HCEC 1CT (cell line): ENCODE data around the gene PMEL.
A peak's percentile ranks its signal among the peaks of the same experiment; 100 is the strongest.
"Not testable (repeated sequence)": the region's sequence is repeated elsewhere in the genome, so short reads cannot be mapped to it uniquely, and the experiment has no call there.

Experiments
- DNase-seq: peaks from one replicate; pipeline ENCODE4 v3.0.0-alpha.2; 2017

The PMEL gene

GRCh38 chr12:55982319-55982936 lies 16.6 kb upstream of the PMEL start:
- DNase-seq, result no peak

DNA sequence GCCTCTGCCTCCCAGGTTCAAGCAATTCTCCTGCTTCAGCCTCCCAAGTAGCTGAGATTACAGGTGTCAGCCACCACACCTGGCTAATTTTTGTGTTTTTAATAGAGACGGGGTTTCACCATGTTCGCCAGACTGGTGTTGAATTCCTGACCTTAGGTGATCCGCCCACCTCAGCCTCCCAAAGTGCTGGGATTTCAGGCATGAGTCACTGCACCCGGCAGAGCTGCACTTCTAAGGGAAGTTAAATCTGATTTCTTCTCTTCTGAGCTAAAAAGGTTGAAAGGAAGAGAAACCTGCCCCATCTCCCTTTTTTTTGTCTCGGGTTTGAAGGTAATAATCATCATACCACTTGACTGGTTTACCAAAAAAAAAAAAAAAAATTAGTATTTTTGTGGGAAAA lies 16.0 kb upstream of the PMEL start:
- DNase-seq, result not testable (repeated sequence)

GRCh38 chr12:55979069-55979468 lies 13.2 kb upstream of the PMEL start:
- no peak for DNase-seq

GRCh38 chr12:55978393-55978792 lies 12.6 kb upstream of the PMEL start:
- DNase-seq, result no peak

DNA sequence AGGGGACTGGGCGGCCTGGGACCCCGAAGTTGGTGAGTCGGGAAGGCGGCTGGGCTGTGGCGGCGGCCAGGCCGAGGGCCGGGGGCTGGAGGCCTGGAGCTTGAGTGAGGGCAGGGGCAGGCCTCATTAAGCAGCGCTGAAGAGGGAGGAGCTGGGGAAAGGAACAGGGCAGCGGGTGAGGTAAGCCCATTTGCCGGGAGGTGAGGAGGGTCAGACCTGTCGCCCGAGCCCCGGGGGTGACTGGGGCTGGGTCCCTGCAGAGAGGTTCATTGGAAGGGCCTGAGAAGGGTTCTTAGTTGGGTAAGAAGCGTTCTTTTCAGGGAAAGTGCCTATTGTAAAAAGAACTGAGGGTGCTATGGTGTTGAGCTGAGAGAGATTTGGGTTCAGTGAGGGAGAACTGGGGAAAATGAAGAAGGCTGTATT lies 8.5 kb upstream of the PMEL start:
- peak; percentile 29 for DNase-seq

- peak; percentile 100 for DNase-seq
Measured at GRCh38 chr12:55973599-55974307, 7.9 kb upstream of the PMEL start, which contains the start of gene RAB5B. Gene RAB5B (plus strand): TSS chr12:55974078. CDS start chr12:55986961, 12,883 bp downstream.

DNA sequence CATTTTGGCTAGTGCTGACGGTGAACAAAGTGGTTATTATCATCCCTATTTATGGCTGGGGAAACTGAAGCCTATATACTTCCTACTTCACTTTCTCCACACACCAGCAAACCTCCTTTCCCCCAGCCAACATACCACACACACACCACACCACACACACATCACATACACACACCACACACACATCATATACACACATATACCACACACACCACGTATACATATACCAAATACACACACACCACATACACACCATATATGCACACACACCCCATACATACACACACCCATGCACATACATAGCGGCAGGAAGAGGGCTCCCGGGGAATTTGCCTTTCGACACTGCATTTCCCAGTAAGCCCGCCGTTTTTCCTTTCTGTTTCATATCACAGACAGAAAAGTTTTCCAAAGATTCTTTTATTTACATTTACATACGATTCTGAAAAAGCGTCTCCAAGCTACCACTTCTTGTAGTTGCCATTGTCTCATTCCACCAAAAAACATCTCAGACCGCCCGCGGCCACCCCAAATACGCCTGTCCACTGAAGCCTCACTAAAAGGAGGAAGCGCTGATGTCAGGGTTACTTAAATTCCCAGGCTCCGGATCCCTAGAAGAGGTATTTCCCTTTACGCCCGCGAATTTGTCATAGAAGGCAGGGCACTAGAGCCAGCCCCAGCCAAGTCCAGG lies 7.2 kb upstream of the PMEL start:
- DNase-seq, result peak; percentile 56

DNA sequence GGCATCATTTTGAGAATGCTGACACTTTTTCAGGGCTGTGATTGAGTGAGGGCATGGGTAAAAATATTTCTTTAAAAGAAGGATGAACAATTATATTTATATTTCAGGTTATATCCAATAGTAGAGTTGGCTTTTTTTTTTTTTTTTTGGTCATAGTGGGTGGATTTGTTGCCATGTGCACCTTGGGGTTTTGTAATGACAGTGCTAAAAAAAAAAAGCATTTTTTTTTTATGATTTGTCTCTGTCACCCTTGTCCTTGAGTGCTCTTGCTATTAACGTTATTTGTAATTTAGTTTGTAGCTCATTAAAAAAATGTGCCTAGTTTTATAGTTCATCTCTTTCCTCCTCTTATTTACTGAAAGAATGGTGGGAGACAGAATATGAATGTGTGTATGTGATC lies 6.6 kb upstream of the PMEL start:
- no peak for DNase-seq

GRCh38 chr12:55972042-55972441 lies 6.2 kb upstream of the PMEL start:
- DNase-seq, result peak; percentile 53

DNA sequence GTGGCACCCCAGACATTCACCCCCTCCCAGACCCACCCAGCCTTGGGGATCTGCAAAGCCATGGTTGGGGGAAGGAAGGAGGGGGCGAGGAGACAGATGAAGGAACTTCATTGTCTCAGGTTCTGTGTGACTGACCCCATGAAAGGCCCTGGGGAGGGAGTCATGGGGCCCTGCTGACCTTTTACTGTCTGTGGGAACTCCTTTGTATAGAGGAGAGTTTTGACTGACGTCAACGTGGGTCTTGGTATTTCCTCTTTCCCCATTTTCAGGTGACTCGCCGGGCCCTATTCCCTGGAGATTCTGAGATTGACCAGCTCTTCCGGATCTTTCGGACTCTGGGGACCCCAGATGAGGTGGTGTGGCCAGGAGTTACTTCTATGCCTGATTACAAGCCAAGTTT lies 4.9 kb upstream of the PMEL start:
- DNase-seq, result no peak

GRCh38 chr12:55969356-55969755 lies 3.5 kb upstream of the PMEL start:
- DNase-seq, result no peak

GRCh38 chr12:55966408-55967281 lies 803 bp upstream of the PMEL start, which contains the start of gene CDK2:
Gene CDK2 (plus strand): TSS chr12:55966830. CDS start chr12:55967009, 179 bp downstream.
- DNase-seq, result peak; percentile 80

- DNase-seq, result no peak
Measured at GRCh38 chr12:55965240-55965639, 602 bp downstream of the PMEL start.

GRCh38 chr12:55963760-55964159 lies 2.1 kb downstream of the PMEL start:
- no peak for DNase-seq

DNA sequence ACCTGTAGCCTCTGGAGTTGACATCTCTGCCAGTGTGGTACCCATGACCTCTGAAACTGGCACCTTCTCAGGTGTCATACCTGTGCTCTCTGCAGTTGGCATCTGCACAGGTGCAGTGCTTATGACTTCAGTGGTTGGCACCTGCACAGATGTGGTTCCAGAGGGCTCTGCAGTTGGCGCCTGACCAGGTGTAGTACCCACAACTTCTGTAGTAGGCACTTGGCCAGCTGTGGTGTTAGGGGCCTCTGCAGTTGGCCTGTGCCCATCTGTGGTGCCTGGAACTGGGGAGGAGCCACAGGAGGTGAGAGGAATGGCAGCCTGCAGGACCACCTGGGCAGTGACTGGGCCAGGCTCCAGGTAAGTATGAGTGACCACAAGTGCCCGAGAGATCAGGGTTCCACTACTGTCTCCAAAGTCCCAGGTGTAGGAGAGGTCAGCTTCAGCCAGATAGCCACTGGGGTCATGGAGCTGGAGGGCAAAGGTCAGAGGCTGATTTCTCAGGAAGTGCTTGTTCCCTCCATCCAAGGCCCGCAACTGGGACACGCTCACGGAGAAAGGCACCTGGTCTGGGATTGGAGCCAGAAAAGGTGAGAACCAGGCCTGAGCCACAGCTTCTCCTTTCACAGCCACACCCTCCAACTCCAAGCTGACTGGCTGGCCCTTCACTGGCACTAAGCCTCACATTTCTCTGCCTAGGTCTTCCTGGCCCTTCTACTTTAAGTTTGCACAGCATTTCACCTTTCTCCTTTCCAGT lies 8.6 kb downstream of the PMEL start:
- DNase-seq, result no peak

DNA sequence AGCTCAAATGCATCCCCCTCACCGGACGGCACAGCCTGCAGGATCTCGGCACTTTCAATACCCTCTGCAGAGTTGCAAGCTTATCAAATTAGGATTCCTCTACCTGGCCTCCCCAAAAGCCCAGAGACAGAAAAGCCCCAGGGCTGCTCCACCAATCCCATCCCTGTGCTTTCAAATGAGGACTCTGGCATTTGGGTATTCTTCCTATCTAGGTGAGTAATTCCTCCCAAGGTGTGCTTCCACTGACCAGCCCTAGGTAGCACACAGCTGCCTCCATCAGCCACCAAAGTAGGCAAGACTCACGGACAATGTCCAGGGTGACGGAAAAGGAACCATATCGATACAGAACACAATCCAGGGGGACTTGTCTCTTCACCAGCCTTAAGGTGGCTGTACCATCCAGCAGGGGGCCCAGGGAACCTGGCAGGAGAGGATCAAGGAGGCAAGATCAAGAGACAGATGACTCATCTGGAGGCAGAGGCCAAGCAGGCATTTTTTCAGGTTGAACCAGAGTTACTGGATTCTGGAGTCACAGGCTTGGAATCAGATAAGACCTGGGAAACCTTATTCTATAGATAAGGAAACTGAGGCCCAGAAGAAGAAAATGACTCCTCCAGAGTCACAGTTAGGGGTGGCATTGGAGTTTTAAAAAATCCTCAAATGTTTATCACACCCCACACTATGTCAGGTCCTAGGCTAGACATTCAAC lies 9.9 kb downstream of the PMEL start:
- DNase-seq, result peak; percentile 59

GRCh38 chr12:55955344-55955743 lies 10.5 kb downstream of the PMEL start:
- no peak for DNase-seq

DNA sequence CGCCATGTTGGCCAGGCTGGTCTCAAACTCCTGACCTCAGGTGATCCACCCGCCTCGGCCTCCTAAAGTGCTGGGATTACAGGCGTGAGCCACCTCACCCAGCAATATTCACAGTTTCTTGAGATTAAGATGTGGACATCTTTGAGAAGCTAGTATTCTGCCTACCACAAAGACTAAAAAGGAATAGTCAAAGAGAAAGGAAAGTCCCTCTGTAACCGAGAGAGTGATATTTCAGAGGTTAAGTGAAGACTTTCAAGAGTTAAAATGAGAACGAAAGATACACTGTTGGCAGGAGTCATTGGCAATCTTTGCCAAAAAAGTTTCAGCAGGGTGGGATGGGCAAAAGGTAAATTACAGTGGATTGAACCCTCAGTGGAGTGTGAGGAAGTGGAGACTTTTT lies 19.3 kb downstream of the PMEL start:
- DNase-seq, result no peak

DNA sequence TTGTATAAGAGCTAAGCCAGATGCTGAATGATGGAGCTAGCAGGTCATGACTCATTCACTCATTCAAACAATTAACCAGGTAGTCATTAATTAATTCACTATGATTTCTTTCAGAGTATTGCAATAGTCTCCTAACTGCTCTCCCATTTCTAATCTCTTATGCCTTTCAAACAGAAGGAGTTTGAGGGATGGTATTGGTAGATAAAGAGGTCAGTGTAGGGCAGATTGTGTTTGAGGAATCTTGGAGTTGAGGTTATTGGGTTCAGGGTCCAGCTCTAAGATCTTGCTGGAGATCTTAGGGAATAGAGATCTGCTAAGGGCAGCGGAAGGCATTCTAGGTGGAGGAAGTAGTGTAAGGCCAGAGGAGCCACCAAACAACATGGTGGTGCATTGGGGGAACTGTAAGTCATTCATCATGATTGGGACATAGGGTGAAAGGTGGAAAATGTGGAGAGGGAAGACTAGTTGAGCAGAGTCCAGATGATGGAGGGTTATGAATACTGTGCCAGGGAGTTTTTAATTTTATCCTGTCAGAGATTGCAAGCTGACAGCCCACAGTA lies 23.2 kb downstream of the PMEL start:
- DNase-seq, result no peak

GRCh38 chr12:55942055-55942454 lies 23.8 kb downstream of the PMEL start:
- no peak for DNase-seq

DNA sequence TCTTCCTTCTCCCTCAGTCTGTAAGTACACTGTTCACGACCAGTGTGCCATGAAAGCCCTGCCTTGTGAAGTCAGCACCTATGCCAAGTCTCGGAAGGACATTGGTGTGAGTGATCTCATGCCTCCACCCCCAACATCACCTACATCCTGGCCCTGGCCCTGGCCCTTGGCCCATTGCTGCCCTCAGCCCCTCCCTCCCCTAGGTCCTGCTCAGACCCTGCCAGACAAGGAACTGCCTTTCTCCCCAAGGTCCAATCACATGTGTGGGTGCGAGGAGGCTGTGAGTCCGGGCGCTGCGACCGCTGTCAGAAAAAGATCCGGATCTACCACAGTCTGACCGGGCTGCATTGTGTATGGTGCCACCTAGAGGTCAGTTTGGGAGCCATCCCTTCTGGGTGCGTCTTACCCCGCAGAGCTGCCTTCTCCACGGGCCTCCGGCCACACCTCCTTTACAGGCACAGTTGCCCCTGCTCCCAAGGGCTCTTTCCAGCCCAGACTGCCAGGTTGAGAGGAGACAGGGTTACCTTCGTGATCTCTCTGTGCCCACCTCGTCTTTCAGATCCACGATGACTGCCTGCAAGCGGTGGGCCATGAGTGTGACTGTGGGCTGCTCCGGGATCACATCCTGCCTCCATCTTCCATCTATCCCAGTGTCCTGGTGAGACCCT lies 25.6 kb downstream of the PMEL start:
- DNase-seq, result peak; percentile 81
